ENCODE measurements around the gene VAV1.

GRCh38 chr19:6838062-6838655, 65.7 kb downstream of the VAV1 start:
- no peak for TF ChIP-seq EZH2phosphoT487 (IDR thresholded peaks at IDR 0.05; ENCODE audit: insufficient read depth, low read depth)
- TF ChIP-seq EZH2 (IDR thresholded peaks at IDR 0.05; ENCODE audit: insufficient read depth, poor library complexity, severe bottlenecking), result no peak
